Muscle layer of duodenum (tissue), 2 donors: Measurements from ENCODE around the gene EEF1AKMT1.

Experiments
- H3K27ac ChIP-seq: one replicate; pipeline ENCODE4 v1.7.0; 2013; ENCODE audit warnings: mild to moderate bottlenecking, low read length
- H3K27me3 ChIP-seq: one replicate; pipeline ENCODE4 v1.7.0; 2013; ENCODE audit warnings: low read depth, mild to moderate bottlenecking, control low read depth, low read length
- H3K36me3 ChIP-seq, 2 donors: one replicate each; pipeline ENCODE4 v1.7.0; 2013; ENCODE audit warnings: low read length in 2 of 2, control low read depth in 1 of 2, mild to moderate bottlenecking in 1 of 2; ENCODE audit not compliant: insufficient read depth in 2 of 2, control insufficient read depth in 1 of 2
- H3K4me1 ChIP-seq, 2 donors: one replicate each; pipeline ENCODE4 v1.7.0; 2013; ENCODE audit warnings: low read length in 2 of 2, mild to moderate bottlenecking in 2 of 2, control low read depth in 1 of 2, moderate library complexity in 1 of 2; ENCODE audit not compliant: insufficient read depth in 2 of 2, control insufficient read depth in 1 of 2
- H3K4me3 ChIP-seq, 2 donors: one replicate each; pipeline ENCODE4 v1.7.0; 2013; ENCODE audit warnings: low read length in 2 of 2, low read depth in 1 of 2, mild to moderate bottlenecking in 1 of 2
- H3K9me3 ChIP-seq, 2 donors: one replicate each; pipeline ENCODE4 v1.7.0; 2013; ENCODE audit warnings: low read length in 2 of 2, control low read depth in 1 of 2, mild to moderate bottlenecking in 1 of 2; ENCODE audit not compliant: control insufficient read depth in 1 of 2
- donor health status: healthy.

EEF1AKMT1 gene

DNA sequence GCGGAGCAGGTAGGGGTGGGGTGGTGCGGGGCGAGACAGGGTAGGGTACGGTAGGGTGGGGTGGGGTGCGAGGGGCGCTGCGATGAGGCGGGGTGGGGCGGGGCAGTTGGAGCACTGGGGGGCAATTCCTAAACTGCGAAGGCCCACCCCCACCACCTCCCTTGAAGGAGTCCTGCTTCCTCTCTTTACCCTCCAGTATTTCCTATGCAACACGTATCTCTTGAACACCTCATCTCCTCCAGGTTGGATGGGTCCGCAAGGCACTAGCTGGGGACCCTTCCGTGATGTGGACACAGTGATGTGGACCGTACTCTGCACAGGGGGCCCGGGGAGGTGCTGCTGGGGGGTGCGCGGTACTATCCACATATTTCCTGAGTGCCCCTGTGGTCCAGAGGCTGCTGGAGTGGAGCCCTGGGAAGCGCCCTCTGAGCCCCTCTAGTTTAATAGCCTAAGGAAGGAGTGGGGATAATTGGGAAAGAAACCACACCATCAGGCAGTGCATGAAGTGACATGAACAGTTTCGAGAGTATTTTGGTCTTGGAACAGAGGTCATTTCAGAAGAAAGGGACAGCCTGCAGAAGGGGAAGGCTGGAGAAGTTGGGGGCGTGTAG is 69.2 kb downstream of the EEF1AKMT1 start:
- H3K36me3 ChIP-seq: no peaks in the 10 kb centered on the region
- no peak overlapping the region for H3K27ac ChIP-seq
- peaks cover 0 to 15% of the 10 kb centered on the region in 2 donors for H3K4me1 ChIP-seq
- no peaks in the 10 kb centered on the region for H3K9me3 ChIP-seq
- no peak overlapping the region for H3K4me3 ChIP-seq
- no peaks in the 10 kb centered on the region for H3K27me3 ChIP-seq

DNA sequence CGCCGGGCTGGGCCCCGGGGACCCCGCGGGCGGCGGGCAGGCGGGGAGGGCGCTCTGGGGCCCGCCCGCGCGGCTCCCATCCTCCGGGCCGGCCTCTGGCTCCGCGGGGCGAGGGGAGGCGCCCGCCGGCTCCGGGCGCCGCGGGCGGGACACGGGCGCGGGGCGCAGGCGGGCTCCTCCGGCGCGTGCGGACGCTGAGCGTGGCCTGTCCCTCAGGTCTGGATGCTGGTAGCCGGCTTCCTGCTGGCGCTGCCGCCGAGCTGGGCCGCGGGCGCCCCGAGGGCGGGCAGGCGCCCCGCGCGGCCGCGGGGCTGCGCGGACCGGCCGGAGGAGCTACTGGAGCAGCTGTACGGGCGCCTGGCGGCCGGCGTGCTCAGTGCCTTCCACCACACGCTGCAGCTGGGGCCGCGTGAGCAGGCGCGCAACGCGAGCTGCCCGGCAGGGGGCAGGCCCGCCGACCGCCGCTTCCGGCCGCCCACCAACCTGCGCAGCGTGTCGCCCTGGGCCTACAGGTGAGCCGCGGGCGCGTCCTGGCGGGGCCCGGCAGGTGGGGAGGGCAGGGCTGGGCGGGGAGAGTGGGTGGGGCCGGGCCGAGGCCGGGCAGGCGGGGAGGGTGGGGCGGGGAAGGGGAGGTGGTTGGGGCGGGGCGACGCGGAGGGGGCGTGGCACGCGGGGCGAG is 69.8 kb downstream of the EEF1AKMT1 start:
- Histone ChIP-seq H3K4me3 (peak overlapping the region in 1 of 2 donors; percentile 24), H3K36me3 (no peaks in the 10 kb centered on the region), H3K9me3 (no peaks in the 10 kb centered on the region), H3K4me1 (peaks cover 0 to 15% of the 10 kb centered on the region in 2 donors), H3K27me3 (no peaks in the 10 kb centered on the region), H3K27ac (no peak overlapping the region)

DNA sequence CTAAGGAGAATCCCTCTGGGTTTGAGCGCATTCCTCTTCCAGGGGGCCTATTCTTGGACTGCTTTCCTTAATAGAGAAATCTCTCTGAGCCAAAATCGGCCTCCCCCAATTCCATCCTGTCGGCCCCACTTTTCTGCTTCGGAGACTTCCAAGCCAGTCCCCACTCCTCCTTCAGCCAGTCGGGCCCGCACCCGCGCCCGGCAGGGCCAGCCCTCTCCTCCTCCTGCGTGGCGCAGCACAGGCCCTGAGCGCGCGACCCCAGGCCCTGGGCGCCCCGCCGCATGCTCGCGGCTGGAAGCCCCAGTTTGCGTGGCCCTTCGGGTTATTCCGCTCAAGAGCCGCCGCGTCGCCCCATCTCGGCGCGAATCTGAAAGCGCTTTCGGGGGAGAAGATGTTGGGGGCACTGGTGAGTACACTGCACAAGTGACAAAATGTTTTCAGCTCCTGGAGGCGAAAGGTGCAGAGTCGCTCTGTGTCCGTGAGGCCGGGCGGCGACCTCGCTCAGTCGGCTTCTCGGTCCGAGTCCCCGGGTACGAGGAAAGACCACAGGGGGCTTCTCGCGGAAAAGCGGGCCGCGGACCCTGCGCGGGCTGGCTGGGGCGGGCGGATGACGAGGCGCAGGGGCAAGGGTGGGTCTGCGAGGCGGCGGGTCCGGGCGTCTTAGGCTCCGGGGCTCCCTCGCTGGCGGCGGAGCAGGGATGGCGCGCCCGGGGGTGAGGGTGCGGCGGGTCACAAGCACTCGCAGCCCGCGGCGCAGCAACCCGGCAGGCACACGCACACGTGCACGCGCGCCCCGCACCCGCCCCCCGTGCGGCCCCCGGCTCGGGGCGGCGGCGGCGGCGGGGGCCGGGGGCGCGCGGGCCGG is 70.6 kb downstream of the EEF1AKMT1 start, which contains the start of gene IL17D:
IL17D (plus strand) TSS at position 785 of the 865 bp plus-strand sequence. CDS start 303 bp downstream, outside the sequence.
- Histone ChIP-seq H3K36me3 (no peaks in the 10 kb centered on the region), H3K27me3 (no peaks in the 10 kb centered on the region), H3K27ac (no peak within 1 kb of the TSS), H3K4me1 (peaks cover 0 to 15% of the 10 kb centered on the region in 2 donors), H3K4me3 (peak within 1 kb of the TSS; percentile 56 to 84), H3K9me3 (no peaks in the 10 kb centered on the region)

DNA sequence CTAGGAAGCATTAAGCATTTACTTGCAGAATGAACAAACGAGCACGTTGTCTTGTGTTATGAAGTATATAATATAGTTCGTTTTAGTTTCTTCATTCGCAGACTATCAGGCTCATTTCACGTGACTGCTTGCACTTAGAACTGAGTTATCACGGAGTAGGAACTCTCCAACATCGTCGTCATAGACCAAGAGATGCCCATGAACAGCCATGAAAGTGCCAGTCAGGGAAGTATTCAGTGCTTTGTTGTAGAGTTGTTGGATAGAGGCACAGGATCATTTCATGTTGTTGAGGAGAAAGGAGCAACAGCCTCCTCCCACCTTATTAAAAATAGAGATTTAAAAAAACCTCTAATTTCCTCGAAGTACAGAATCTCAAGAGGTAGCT is 71.2 kb downstream of the EEF1AKMT1 start:
- H3K4me1 ChIP-seq: peaks cover 0 to 15% of the 10 kb centered on the region in 2 donors
- H3K4me3 ChIP-seq: peak overlapping the region; percentile 56 to 84
- no peaks in the 10 kb centered on the region for H3K36me3 ChIP-seq
- H3K27ac ChIP-seq: no peak overlapping the region
- H3K27me3 ChIP-seq: no peaks in the 10 kb centered on the region
- H3K9me3 ChIP-seq: no peaks in the 10 kb centered on the region

DNA sequence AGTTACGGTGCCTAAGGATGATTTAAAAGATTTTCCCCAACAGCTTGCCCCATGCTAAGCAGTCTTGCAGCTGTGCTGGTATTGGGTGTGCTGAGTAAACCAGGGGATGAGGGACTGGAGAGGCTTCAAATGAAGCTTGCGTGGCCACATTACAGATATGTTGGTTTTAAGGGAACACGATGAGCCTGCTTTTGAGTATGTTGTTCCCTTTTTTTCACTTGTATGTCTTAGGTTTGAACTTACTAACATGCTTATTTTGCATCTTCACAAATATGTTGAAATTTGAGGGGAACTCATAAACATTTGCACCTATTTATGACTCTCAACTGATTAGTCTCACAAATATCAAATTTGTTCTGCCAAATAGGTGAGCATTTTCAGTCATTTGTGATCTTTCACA is 72.3 kb downstream of the EEF1AKMT1 start:
- Histone ChIP-seq H3K4me1 (peaks cover 0 to 15% of the 10 kb centered on the region in 2 donors), H3K27ac (no peak overlapping the region), H3K9me3 (no peaks in the 10 kb centered on the region), H3K27me3 (no peaks in the 10 kb centered on the region), H3K4me3 (no peak overlapping the region), H3K36me3 (no peaks in the 10 kb centered on the region)

DNA sequence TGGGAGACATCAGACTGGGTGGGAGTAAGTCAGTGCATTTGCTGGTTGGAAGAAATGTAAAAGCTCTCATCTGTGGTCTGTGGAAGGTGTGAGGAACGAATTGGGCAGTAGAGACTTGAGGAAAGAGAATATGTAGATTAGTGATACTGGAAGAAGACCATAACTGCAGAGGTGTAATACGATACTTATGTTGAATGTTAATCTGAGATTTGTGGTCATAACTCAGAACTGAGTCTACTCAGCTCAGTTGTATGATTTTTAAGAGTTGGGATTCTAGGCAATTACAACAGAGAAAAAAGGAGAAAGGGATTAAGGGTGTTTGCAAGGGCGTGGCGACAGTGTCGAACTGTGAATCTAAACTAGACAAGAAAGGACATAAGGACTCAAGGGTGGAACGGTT is 73.5 kb downstream of the EEF1AKMT1 start:
- no peaks in the 10 kb centered on the region for H3K27me3 ChIP-seq
- no peak overlapping the region for H3K4me3 ChIP-seq
- H3K4me1 ChIP-seq: peaks cover 0 to 15% of the 10 kb centered on the region in 2 donors
- no peaks in the 10 kb centered on the region for H3K9me3 ChIP-seq
- H3K36me3 ChIP-seq: no peaks in the 10 kb centered on the region
- H3K27ac ChIP-seq: no peak overlapping the region

DNA sequence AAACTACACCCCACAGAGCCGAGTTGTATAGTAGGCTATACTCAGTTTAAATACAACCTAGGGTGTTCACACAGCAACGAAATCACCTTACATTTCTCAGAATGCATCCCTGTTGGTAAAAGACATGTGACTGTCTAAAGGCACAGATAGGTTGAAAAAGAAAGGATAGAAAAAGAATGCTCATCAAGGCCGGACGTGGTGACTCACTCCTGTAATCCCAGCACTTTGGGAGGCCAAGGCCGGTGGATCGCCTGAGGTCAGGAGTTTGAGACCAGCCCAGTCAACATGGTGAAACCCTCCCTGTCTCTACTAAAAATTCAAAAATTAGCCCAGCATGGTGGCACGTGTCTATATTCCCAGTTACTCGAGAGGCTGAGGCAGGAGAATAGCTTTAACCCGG is 74.0 kb downstream of the EEF1AKMT1 start:
- no peaks in the 10 kb centered on the region for H3K27me3 ChIP-seq
- no peak overlapping the region for H3K4me3 ChIP-seq
- H3K36me3 ChIP-seq: no peaks in the 10 kb centered on the region
- H3K9me3 ChIP-seq: no peaks in the 10 kb centered on the region
- H3K27ac ChIP-seq: no peak overlapping the region
- H3K4me1 ChIP-seq: peaks cover 0 to 14% of the 10 kb centered on the region in 2 donors

DNA sequence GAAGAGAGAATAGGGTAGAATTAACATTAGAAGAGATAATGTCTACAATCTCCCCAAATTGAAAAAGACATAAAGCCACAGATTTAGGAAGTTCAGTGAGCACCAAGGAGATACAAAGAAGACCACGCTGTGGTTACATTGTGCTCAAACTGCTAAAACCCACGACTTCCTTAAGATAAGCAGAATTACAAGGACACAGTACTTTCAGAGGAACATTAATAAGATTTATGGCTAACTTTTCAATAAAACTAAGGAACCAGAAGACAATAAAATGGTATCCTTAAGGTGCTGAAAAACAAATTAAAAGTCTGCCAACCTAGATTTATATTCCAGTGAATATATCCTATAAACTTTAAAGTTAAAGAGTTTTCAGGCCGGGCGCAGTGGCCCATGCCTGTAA is 77.7 kb downstream of the EEF1AKMT1 start:
- H3K27ac ChIP-seq: no peak overlapping the region
- H3K4me1 ChIP-seq: no peaks in the 10 kb centered on the region
- no peaks in the 10 kb centered on the region for H3K9me3 ChIP-seq
- H3K4me3 ChIP-seq: no peak overlapping the region
- peaks cover 7 to 9% of the 10 kb centered on the region in 2 donors for H3K36me3 ChIP-seq
- no peaks in the 10 kb centered on the region for H3K27me3 ChIP-seq

DNA sequence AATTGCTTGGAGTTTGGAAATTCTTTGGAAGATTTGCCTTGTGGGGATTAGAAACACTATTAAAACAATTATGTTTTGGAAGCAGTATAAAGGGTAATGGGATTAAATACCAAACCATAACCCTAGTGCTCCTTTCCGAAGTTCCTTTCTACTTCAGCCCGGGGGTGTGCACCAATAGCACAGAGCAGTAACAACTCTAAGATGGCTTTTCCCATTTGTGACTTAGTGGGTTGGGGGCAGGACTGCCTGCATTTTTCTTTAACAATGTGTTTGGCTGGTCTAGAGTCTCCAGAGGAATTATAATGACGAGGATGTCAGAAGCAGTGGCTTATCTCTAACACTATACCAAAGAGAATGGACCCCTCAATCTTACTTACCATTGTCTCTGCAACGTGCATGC is 82.1 kb downstream of the EEF1AKMT1 start:
- Histone ChIP-seq H3K9me3 (no peaks in the 10 kb centered on the region), H3K4me1 (no peaks in the 10 kb centered on the region), H3K27ac (no peak overlapping the region), H3K27me3 (no peaks in the 10 kb centered on the region), H3K4me3 (no peak overlapping the region), H3K36me3 (peaks cover 7 to 14% of the 10 kb centered on the region in 2 donors)

DNA sequence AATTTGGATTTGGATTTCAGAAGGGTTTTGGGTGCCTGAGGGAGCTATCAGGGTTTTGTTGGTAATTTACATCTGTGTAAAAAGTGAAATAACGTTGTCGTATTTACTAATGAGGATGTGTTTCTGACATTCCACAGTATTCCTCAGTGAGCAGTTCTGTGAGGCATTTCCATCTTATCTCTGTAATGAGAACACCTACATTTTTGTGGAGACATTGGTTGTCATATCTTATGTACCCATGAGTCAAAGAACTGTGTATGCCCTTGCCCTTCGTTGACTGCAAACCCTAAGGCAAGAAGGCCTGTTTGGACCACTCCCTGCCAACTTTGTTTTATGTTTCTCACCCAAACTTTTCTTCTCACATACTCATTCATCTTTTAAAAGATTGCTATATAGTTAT is 84.5 kb downstream of the EEF1AKMT1 start:
- Histone ChIP-seq H3K27me3 (no peaks in the 10 kb centered on the region), H3K4me1 (no peaks in the 10 kb centered on the region), H3K4me3 (no peak overlapping the region), H3K36me3 (peaks cover 7 to 14% of the 10 kb centered on the region in 2 donors), H3K9me3 (no peaks in the 10 kb centered on the region), H3K27ac (no peak overlapping the region)

DNA sequence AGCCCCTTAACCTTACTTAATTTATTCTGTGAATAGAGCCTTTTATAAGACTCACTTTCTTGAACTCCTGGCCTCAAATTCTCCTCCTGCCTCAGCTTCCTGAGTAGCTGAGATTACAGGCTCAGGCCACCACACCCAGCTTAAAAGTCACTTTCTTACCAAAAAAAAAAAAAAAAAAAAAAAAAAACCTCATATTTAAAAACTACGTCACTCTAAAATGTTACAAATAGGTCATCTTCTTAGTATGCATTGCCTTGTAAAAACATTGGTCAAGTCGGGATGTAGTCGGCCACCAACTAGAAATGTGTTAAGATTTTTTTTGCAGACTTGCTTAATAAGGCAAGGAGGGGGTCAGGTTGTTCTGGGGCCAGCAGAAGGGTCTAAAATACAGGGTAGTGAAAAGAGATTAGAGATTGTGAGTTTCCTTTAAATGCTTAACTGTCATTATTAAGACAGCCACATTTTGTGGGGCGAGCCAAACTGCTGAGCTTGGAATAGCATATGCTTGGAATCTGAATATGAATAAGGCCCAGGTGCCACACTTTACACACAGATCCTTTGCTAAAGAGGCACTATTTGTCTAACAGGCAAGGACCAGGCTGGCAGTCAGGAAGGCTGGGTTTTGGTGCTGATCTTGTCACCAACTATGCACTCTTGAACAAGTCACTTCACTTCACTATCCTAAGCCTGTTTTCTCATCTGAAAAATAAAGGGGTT is 86.7 kb downstream of the EEF1AKMT1 start:
- no peak overlapping the region for H3K27ac ChIP-seq
- H3K4me1 ChIP-seq: no peaks in the 10 kb centered on the region
- H3K27me3 ChIP-seq: no peaks in the 10 kb centered on the region
- H3K4me3 ChIP-seq: no peak overlapping the region
- peaks cover 7 to 14% of the 10 kb centered on the region in 2 donors for H3K36me3 ChIP-seq
- H3K9me3 ChIP-seq: no peaks in the 10 kb centered on the region
